Prostate gland (tissue), 2 donors: ENCODE results near the gene LPP. TPM values are rescaled to one million over a fixed set of nuclear protein-coding genes. Genes with fewer than 3 reads are reported as not detected.

Source experiments
- DNase-seq: peaks from one replicate; pipeline ENCODE4 v3.0.0-alpha.2; 2019; ENCODE audit warnings: low spot score
- H3K27ac ChIP-seq, 2 donors: fragments of 200-600 bp; sonication (generic); 2 replicates each; pipeline ENCODE4 v1.5.1; 2017 to 2019
- H3K27me3 ChIP-seq: fragments of 200-600 bp; sonication (generic); replicated peaks from 2 replicates; pipeline ENCODE4 v1.5.1; 2019; ENCODE audit not compliant: insufficient read depth
- H3K36me3 ChIP-seq, 2 donors: fragments of 200-600 bp; sonication (generic); 1 replicate in 1 of 2; 2 replicates in 1 of 2; pipeline versions ENCODE4 v1.5.1 to v1.8.1; 2017 to 2019
- H3K4me1 ChIP-seq: fragments of 200-600 bp; sonication (generic); replicated peaks from 2 replicates; pipeline ENCODE4 v1.5.1; 2019
- H3K4me3 ChIP-seq, 2 donors: fragments of 200-600 bp; sonication (generic); 2 replicates each; pipeline ENCODE4 v1.5.1; 2017 to 2019
- H3K9me3 ChIP-seq: fragments of 200-600 bp; sonication (generic); 2 replicates; pipeline ENCODE4 v1.5.1; 2017
- CTCF ChIP-seq, 4 experiments: fragments of 200-600 bp in 2 of 4; fragments of 450-650 bp in 2 of 4; sonication (generic) in 2 of 4; IDR thresholded peaks; 1 replicate in 3 of 4; 2 replicates in 1 of 4; pipeline ENCODE4 v1.5.1; 2016 to 2019; ENCODE audit warnings: antibody characterized with exemption in 4 of 4, mild to moderate bottlenecking in 2 of 4, moderate library complexity in 2 of 4
- POLR2A ChIP-seq: fragments of 450-650 bp; IDR thresholded peaks from one replicate; pipeline ENCODE4 v1.6.1; 2016; ENCODE audit warnings: antibody characterized with exemption, mild to moderate bottlenecking
- POLR2AphosphoS5 ChIP-seq: sonication (generic); formaldehyde crosslinking; IDR thresholded peaks from one replicate; pipeline ENCODE4 v1.6.1; 2017; ENCODE audit warnings: antibody characterized with exemption
- WGBS: methylation state at CpG from one replicate; pipeline ENCODE4 v1.1.5; 2018; 5-methylcytosine and 5-hydroxymethylcytosine counted together
- intact Hi-C: fragments of 100-400 bp; cut with DNase I; formaldehyde crosslinking; loops from one replicate; pipeline ENCODE4 v1.14.2; 2022
- total RNA-seq, 2 donors: library from RNA; depleted of rRNA; stranded (reverse); fragments of >200 nt; gene quantifications; one replicate each; pipeline ENCODE4 v1.1.0, GENCODE V29; 2016

Gene LPP
- total RNA-seq, 2 donors from 2014 or later = 219 to 248 TPM

- Histone ChIP-seq H3K4me1 (peaks cover 3% of the 10 kb centered on the region), H3K27ac (no peak overlapping the region), H3K27me3 (no peaks in the 10 kb centered on the region), H3K4me3 (no peak overlapping the region), H3K9me3 (no peaks in the 10 kb centered on the region), H3K36me3 (no peaks in the 10 kb centered on the region)
- TF ChIP-seq CTCF (IDR thresholded peaks at IDR 0.05) = no peak
- no peak for TF ChIP-seq POLR2A
- no peak for TF ChIP-seq POLR2AphosphoS5
- 92% methylated on average over 1 of the region's 1 CpG for WGBS
- intact Hi-C loops = no loop called here
- no peak for DNase-seq
Measured at GRCh38 chr3:188827103-188827502, 673.1 kb downstream of the LPP start.

- Histone ChIP-seq H3K27ac (no peak overlapping the region), H3K36me3 (no peaks in the 10 kb centered on the region), H3K4me3 (no peak overlapping the region), H3K4me1 (peaks cover 3% of the 10 kb centered on the region), H3K9me3 (no peaks in the 10 kb centered on the region), H3K27me3 (no peaks in the 10 kb centered on the region)
- TF ChIP-seq POLR2A (no peak), CTCF (IDR thresholded peaks at IDR 0.05) (no peak)
- WGBS = 28% methylated on average over 3 of the region's 3 CpGs
- intact Hi-C loops = no loop called here
- no peak for DNase-seq
Measured at GRCh38 chr3:188827576-188827975, 673.6 kb downstream of the LPP start.

GRCh38 chr3:188829130-188829529, 675.2 kb downstream of the LPP start:
- intact Hi-C loops = no loop called here
- H3K36me3 ChIP-seq = no peaks in the 10 kb centered on the region
- DNase-seq = no peak
- H3K27me3 ChIP-seq = no peaks in the 10 kb centered on the region
- TF ChIP-seq POLR2A (no peak), POLR2AphosphoS5 (no peak), CTCF (IDR thresholded peaks at IDR 0.05) (no peak)
- H3K27ac ChIP-seq = no peak overlapping the region
- no peak overlapping the region for H3K4me3 ChIP-seq
- H3K4me1 ChIP-seq = no peaks in the 10 kb centered on the region
- H3K9me3 ChIP-seq = no peaks in the 10 kb centered on the region
- WGBS = 95% methylated on average over 6 of the region's 6 CpGs

GRCh38 chr3:188829576-188829975, 675.6 kb downstream of the LPP start:
- Histone ChIP-seq H3K4me3 (no peak overlapping the region), H3K27ac (no peak overlapping the region), H3K27me3 (no peaks in the 10 kb centered on the region), H3K9me3 (no peaks in the 10 kb centered on the region), H3K36me3 (no peaks in the 10 kb centered on the region), H3K4me1 (no peaks in the 10 kb centered on the region)
- TF ChIP-seq POLR2A = no peak
- no peak for TF ChIP-seq CTCF (IDR thresholded peaks at IDR 0.05)
- TF ChIP-seq POLR2AphosphoS5 = no peak
- intact Hi-C loops = no loop called here
- WGBS = 93% methylated on average over 3 of the region's 3 CpGs
- DNase-seq = no peak

- TF ChIP-seq POLR2AphosphoS5 (no peak), POLR2A (no peak), CTCF (IDR thresholded peaks at IDR 0.05) (no peak)
- Histone ChIP-seq H3K4me3 (no peak overlapping the region), H3K27ac (no peak overlapping the region), H3K9me3 (no peaks in the 10 kb centered on the region), H3K4me1 (no peaks in the 10 kb centered on the region), H3K27me3 (no peaks in the 10 kb centered on the region), H3K36me3 (no peaks in the 10 kb centered on the region)
- intact Hi-C loops = no loop called here
- 88% methylated on average over 2 of the region's 2 CpGs for WGBS
- DNase-seq = no peak
Measured at GRCh38 chr3:188830893-188831292, 676.9 kb downstream of the LPP start.
